HepG2 (cell line): ENCODE measurements around the gene PSMD10. TPM values are rescaled to one million over a fixed set of nuclear protein-coding genes. Genes with fewer than 3 reads are reported as not detected.

Experiments used
- CSRNP1 ChIP-seq: sonication (generic); formaldehyde crosslinking; IDR thresholded peaks from 2 replicates; pipeline ENCODE4 v1.8.1; 2023; ENCODE audit warnings: mild to moderate bottlenecking, missing genetic modification reagents
- DNMT1 ChIP-seq: sonication (generic); formaldehyde crosslinking; IDR thresholded peaks from 2 replicates; pipeline ENCODE4 v1.5.1; 2020; ENCODE audit warnings: mild to moderate bottlenecking, missing genetic modification reagents
- GATA4 ChIP-seq: sonication (generic); IDR thresholded peaks from 2 replicates; pipeline ENCODE4 v1.6.1; 2016; ENCODE audit warnings: antibody characterized with exemption, low read depth, borderline replicate concordance
- HNRNPH1 ChIP-seq: fragments of 200-400 bp; formaldehyde crosslinking; optimal IDR thresholded peaks from 2 replicates; pipeline ENCODE3; 2017; ENCODE audit warnings: mild to moderate bottlenecking, low read depth, low read length
- IRF2 ChIP-seq: IDR thresholded peaks from 2 replicates; pipeline ENCODE4 v1.6.1; 2018; ENCODE audit warnings: missing genetic modification reagents, missing compliant biosample characterization
- KDM5B ChIP-seq: sonication (generic); formaldehyde crosslinking; IDR thresholded peaks from 2 replicates; pipeline ENCODE4 v1.4.0; 2020; ENCODE audit warnings: missing genetic modification reagents, mild to moderate bottlenecking, borderline replicate concordance
- MEF2D ChIP-seq: sonication (generic); formaldehyde crosslinking; IDR thresholded peaks from 2 replicates; pipeline ENCODE4 v1.5.1; 2020; ENCODE audit warnings: mild to moderate bottlenecking, missing genetic modification reagents
- MTERF4 ChIP-seq: sonication (generic); formaldehyde crosslinking; IDR thresholded peaks from 2 replicates; pipeline ENCODE4 v1.8.0; 2023; ENCODE audit warnings: mild to moderate bottlenecking, missing genetic modification reagents
- MXD1 ChIP-seq: sonication (generic); formaldehyde crosslinking; IDR thresholded peaks from 2 replicates; pipeline ENCODE4 v1.4.0; 2020; ENCODE audit warnings: mild to moderate bottlenecking, missing genetic modification reagents
- PHF21A ChIP-seq: sonication (generic); formaldehyde crosslinking; IDR thresholded peaks from 2 replicates; pipeline ENCODE4 v1.5.0; 2020; ENCODE audit warnings: mild to moderate bottlenecking, missing genetic modification reagents
- REPIN1 ChIP-seq: sonication (generic); formaldehyde crosslinking; IDR thresholded peaks from 2 replicates; pipeline ENCODE4 v1.8.0; 2022; ENCODE audit warnings: missing genetic modification reagents, low read depth, mild to moderate bottlenecking, borderline replicate concordance
- TAF1 ChIP-seq: sonication (generic); formaldehyde crosslinking; IDR thresholded peaks from 2 replicates; pipeline ENCODE4 v1.4.0; 2020; ENCODE audit warnings: missing genetic modification reagents
- THAP11 ChIP-seq: IDR thresholded peaks from 2 replicates; pipeline ENCODE4 v1.6.1; 2016; ENCODE audit warnings: missing biosample characterization, missing genetic modification reagents
- ZBTB10 ChIP-seq: sonication (generic); formaldehyde crosslinking; IDR thresholded peaks from 2 replicates; pipeline ENCODE4 v1.4.0; 2020; ENCODE audit warnings: missing genetic modification reagents, borderline replicate concordance
- ZNF280D ChIP-seq: sonication (generic); formaldehyde crosslinking; IDR thresholded peaks from 2 replicates; pipeline ENCODE4 v1.5.1; 2020; ENCODE audit warnings: mild to moderate bottlenecking, missing genetic modification reagents
- ZNF282 ChIP-seq: fragments of 450-650 bp; IDR thresholded peaks from 2 replicates; pipeline ENCODE4 v1.6.1; 2018; ENCODE audit not compliant: partially characterized antibody
- ZNF343 ChIP-seq: sonication (generic); formaldehyde crosslinking; IDR thresholded peaks from 2 replicates; pipeline ENCODE4 v1.4.0; 2020; ENCODE audit warnings: mild to moderate bottlenecking, missing genetic modification reagents
- ZNF572 ChIP-seq: sonication (generic); formaldehyde crosslinking; IDR thresholded peaks from 2 replicates; pipeline ENCODE4 v1.5.1; 2020; ENCODE audit warnings: mild to moderate bottlenecking, missing genetic modification reagents
- polyA plus RNA-seq, 8 experiments: library from polyadenylated mRNA; depleted of rRNA in 3 of 8; stranded (reverse) in 7 of 8; unstranded in 1 of 8; fragments of >200 nt; fragmentation: Illumina TruSeq in 4 of 8; extraction: Trizol in 4 of 8; gene quantifications; 2 replicates each; pipeline versions ENCODE4 v1.2.1 to v1.2.3, GENCODE V29; 2011 to 2016; ENCODE audit warnings: low read depth in 4 of 8, missing spikeins in 1 of 8, mixed read lengths in 1 of 8; ENCODE audit not compliant: insufficient read depth in 1 of 8
- total RNA-seq, 5 experiments: library from RNA; depleted of rRNA; stranded (reverse); fragments of >200 nt; fragmentation: Illumina TruSeq; extraction: Trizol; gene quantifications; 2 replicates each; pipeline ENCODE4 v1.2.3, GENCODE V29; 2016; ENCODE audit warnings: low read depth in 1 of 5

Gene PSMD10
- total and polyA plus RNA-seq, 2 of the 13 experiments (the other 11 are each of a cell fraction or from before 2014, with no cell fraction given): 56.4 to 65.3 TPM

GRCh38 chrX:108091264-108091877 lies at the start of gene PSMD10, which contains the start of gene ATG4A (continued):
- TF ChIP-seq MXD1 (CRISPR knock-in tag) (no peak), KDM5B (CRISPR knock-in tag) (no peak), DNMT1 (CRISPR knock-in tag) (no peak), GATA4 (no peak), ZNF280D (CRISPR knock-in tag) (no peak), CSRNP1 (no peak), MTERF4 (CRISPR knock-in tag) (no peak), HNRNPH1 (no peak), TAF1 (CRISPR knock-in tag) (peak; percentile 43; the same call in 1 of the 2 replicates), ZNF572 (no peak), THAP11 (CRISPR knock-in tag) (peak; percentile 98), PHF21A (CRISPR knock-in tag) (no peak), ZNF282 (no peak), REPIN1 (CRISPR knock-in tag) (no peak), ZBTB10 (CRISPR knock-in tag) (no peak), IRF2 (CRISPR knock-in tag) (peak; percentile 59; the same call in 1 of the 2 replicates), MEF2D (CRISPR knock-in tag) (no peak), ZNF343 (CRISPR knock-in tag) (no peak)
